MM.1S (cell line): ENCODE data around the gene PPP1R13B.

Experiments used
- DNase-seq: peaks from one replicate; pipeline ENCODE4 v3.0.0-alpha.2; 2015
- H2AFZ ChIP-seq: fragments of 300-600 bp; sonication (generic); 2 replicates; pipeline ENCODE4 v1.6.0; 2016; ENCODE audit warnings: antibody characterized with exemption, low read length
- H3F3A ChIP-seq: fragments of 300-600 bp; sonication (generic); 2 replicates; pipeline ENCODE4 v1.6.1; 2016; ENCODE audit warnings: mild to moderate bottlenecking, antibody characterized with exemption, low read length, moderate library complexity, mixed read lengths; ENCODE audit not compliant: insufficient read depth
- H3K27ac ChIP-seq: fragments of 300-600 bp; sonication (generic); 2 replicates; pipeline ENCODE4 v1.5.1; 2016; ENCODE audit warnings: mild to moderate bottlenecking, low read length
- H3K27me3 ChIP-seq: fragments of 300-600 bp; sonication (generic); replicated peaks from 2 replicates; pipeline ENCODE4 v1.6.0; 2016; ENCODE audit warnings: low read length; ENCODE audit not compliant: insufficient read depth
- H3K36me3 ChIP-seq: fragments of 300-600 bp; sonication (generic); replicated peaks from 2 replicates; pipeline ENCODE4 v1.6.1; 2016; ENCODE audit warnings: mild to moderate bottlenecking, low read length, mixed read lengths; ENCODE audit not compliant: insufficient read depth
- H3K4me1 ChIP-seq: fragments of 300-600 bp; sonication (generic); 2 replicates; pipeline ENCODE4 v1.6.1; 2016; ENCODE audit warnings: low read length, mixed read lengths
- H3K4me2 ChIP-seq: fragments of 300-600 bp; sonication (generic); 2 replicates; pipeline ENCODE4 v1.6.0; 2016; ENCODE audit warnings: low read depth, low read length
- H3K4me3 ChIP-seq: fragments of 300-600 bp; sonication (generic); 2 replicates; pipeline ENCODE4 v1.5.1; 2016; ENCODE audit warnings: low read length, mixed read lengths
- H3K79me2 ChIP-seq: fragments of 300-600 bp; sonication (generic); 2 replicates; pipeline ENCODE4 v1.6.1; 2016; ENCODE audit warnings: mixed run types, low read length, mixed read lengths
- H3K9ac ChIP-seq: fragments of 300-600 bp; sonication (generic); 2 replicates; pipeline ENCODE4 v1.6.1; 2016; ENCODE audit warnings: low read length, mixed read lengths
- H3K9me2 ChIP-seq: fragments of 300-600 bp; sonication (generic); replicated peaks from 2 replicates; pipeline ENCODE4 v1.6.1; 2016; ENCODE audit warnings: mild to moderate bottlenecking, low read length, mixed read lengths; ENCODE audit not compliant: insufficient read depth
- H3K9me3 ChIP-seq: fragments of 300-600 bp; sonication (generic); replicated peaks from 2 replicates; pipeline ENCODE4 v1.6.1; 2016; ENCODE audit warnings: mild to moderate bottlenecking, low read length, mixed read lengths; ENCODE audit not compliant: insufficient read depth
- H4K20me1 ChIP-seq: fragments of 300-600 bp; sonication (generic); 2 replicates; pipeline ENCODE4 v1.6.1; 2016; ENCODE audit warnings: mild to moderate bottlenecking, low read length, moderate library complexity, mixed read lengths; ENCODE audit not compliant: insufficient read depth
- EZH2 ChIP-seq: fragments of 300-600 bp; sonication (generic); optimal IDR thresholded peaks from 2 replicates; pipeline ENCODE3; 2017; ENCODE audit warnings: low read depth, mild to moderate bottlenecking, antibody characterized with exemption, low read length, mixed read lengths
- EZH2phosphoT487 ChIP-seq: fragments of 300-600 bp; sonication (generic); IDR thresholded peaks from 2 replicates; pipeline ENCODE4 v1.6.1; 2018; ENCODE audit warnings: antibody characterized with exemption, low read length
- TF ChIP-seq, protein P1 (sequence below): fragments of 300-600 bp; sonication (generic); IDR thresholded peaks from 2 replicates; pipeline ENCODE4 v1.5.1; 2016; ENCODE audit warnings: antibody characterized with exemption, low read length, mixed read lengths

PPP1R13B gene

DNA sequence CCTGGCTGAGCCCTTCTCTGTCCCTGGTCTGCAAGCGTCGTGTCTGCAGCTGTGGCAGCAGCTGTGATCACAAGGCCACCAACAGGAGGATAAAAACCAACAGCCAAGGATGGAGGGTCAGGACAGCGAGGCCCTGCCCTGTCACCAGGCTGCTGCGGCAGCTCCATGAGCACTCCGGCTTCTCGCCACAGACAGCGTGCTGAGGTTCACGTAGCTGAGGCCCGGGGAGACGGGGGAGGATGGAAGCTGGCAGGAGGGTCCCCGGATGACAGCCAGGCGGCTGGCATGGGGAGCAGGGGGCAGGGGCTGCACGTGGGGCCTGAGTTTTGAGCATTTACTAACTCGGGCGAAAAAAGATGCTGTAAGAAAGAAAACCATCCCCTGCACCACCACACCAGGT lies 137.6 kb downstream of the PPP1R13B start:
- H3K9ac ChIP-seq, result no peak overlapping the region
- no peak for DNase-seq
- H3K27ac ChIP-seq, result no peak overlapping the region
- H3K4me2 ChIP-seq, result no peak overlapping the region
- no peak overlapping the region for H2AFZ ChIP-seq
- no peaks in the 10 kb centered on the region for H3K9me3 ChIP-seq
- H4K20me1 ChIP-seq, result no peaks in the 10 kb centered on the region
- H3K4me3 ChIP-seq, result no peak overlapping the region
- H3K79me2 ChIP-seq, result peaks cover 10% of the 10 kb centered on the region
- no peaks in the 10 kb centered on the region for H3K4me1 ChIP-seq
- TF ChIP-seq EZH2phosphoT487 (no peak), EZH2 (no peak)
- TF ChIP-seq, protein P1, sequence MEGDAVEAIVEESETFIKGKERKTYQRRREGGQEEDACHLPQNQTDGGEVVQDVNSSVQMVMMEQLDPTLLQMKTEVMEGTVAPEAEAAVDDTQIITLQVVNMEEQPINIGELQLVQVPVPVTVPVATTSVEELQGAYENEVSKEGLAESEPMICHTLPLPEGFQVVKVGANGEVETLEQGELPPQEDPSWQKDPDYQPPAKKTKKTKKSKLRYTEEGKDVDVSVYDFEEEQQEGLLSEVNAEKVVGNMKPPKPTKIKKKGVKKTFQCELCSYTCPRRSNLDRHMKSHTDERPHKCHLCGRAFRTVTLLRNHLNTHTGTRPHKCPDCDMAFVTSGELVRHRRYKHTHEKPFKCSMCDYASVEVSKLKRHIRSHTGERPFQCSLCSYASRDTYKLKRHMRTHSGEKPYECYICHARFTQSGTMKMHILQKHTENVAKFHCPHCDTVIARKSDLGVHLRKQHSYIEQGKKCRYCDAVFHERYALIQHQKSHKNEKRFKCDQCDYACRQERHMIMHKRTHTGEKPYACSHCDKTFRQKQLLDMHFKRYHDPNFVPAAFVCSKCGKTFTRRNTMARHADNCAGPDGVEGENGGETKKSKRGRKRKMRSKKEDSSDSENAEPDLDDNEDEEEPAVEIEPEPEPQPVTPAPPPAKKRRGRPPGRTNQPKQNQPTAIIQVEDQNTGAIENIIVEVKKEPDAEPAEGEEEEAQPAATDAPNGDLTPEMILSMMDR, result no peak
- H3F3A ChIP-seq, result no peaks in the 10 kb centered on the region
- H3K36me3 ChIP-seq, result no peaks in the 10 kb centered on the region
- no peaks in the 10 kb centered on the region for H3K27me3 ChIP-seq
- H3K9me2 ChIP-seq, result no peaks in the 10 kb centered on the region

DNA sequence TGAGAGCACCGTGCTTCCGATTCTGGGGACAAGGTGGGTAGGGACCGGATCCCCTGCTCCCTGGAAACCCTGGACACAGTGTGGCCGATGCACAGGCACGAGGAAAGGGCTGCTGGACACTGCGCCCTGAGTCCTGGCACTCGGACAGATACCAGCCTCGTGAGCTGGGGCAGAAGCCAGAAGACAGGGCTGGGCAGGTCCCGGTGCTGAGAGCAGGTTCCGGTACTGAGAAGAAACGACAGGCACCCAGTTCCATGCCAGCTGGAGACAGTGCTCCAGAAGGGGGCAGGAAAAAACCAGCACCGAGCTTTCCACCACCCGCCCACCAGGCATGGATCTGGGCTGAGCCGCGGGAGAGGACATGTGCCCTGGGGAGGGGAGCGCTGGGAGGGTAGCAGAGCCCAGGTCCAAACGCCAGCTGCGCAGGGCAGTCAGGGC lies 138.6 kb downstream of the PPP1R13B start:
- H3K4me2 ChIP-seq, result no peak overlapping the region
- TF ChIP-seq EZH2 (no peak), EZH2phosphoT487 (no peak)
- TF ChIP-seq, protein P1, result no peak
- no peaks in the 10 kb centered on the region for H3K4me1 ChIP-seq
- no peak overlapping the region for H3K4me3 ChIP-seq
- H4K20me1 ChIP-seq, result no peaks in the 10 kb centered on the region
- H3K27me3 ChIP-seq, result no peaks in the 10 kb centered on the region
- H3K9me3 ChIP-seq, result no peaks in the 10 kb centered on the region
- H3K27ac ChIP-seq, result no peak overlapping the region
- H3K9me2 ChIP-seq, result no peaks in the 10 kb centered on the region
- no peak overlapping the region for H3K9ac ChIP-seq
- peaks cover 2% of the 10 kb centered on the region; the same call in 1 of the 2 replicates for H3K79me2 ChIP-seq
- H2AFZ ChIP-seq, result no peak overlapping the region
- no peaks in the 10 kb centered on the region for H3F3A ChIP-seq
- H3K36me3 ChIP-seq, result no peaks in the 10 kb centered on the region
- no peak for DNase-seq

DNA sequence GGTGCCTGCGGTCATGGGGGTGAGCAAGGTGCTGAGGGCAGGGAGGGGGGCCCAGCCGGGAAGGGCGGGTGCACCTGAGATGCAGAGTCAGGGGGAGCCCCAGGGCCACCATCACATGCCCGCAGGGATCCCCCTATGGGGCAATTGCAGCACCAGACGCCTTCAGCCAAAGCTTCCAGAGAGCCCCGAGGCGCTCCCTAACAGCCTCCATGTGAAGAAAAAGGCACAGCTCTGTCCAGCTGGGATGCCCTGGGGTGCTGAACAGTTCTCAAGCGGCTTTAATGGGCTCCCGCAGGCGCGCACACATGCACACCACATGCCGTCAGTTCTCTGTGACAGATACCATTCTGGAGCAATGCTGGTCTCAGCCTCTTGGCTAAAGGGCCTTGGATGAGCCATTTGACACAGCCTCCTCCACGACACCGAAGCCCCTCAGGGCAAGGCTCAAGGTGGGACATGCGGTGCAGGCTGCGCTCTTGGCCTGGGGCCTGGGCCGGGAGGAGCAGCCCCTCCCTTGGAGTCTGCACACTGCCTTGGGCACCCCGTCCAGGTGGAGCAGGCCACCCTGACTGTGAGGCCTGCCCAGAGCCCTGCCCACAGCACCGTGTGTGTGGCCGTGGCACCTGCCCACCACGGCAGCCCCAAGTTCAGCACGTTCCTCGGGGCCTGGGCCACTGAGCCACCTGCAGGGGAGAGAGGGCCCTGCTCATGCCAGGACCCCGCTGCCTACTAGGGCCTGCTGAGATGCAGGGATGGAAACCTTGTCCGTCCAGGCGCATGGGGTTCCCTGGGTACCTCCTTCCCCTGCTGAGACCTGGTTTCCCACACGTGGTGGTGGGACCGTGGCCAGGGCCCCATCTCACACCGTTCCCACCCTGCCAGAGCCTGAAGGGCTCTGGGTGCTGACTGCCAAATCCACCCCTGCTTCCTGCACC lies 139.8 kb downstream of the PPP1R13B start:
- no peak for TF ChIP-seq EZH2
- TF ChIP-seq, protein P1, result no peak
- no peak for TF ChIP-seq EZH2phosphoT487
- Histone ChIP-seq H3K4me2 (no peak overlapping the region), H2AFZ (no peak overlapping the region), H3K4me1 (no peaks in the 10 kb centered on the region), H3K36me3 (no peaks in the 10 kb centered on the region), H3K4me3 (no peak overlapping the region), H4K20me1 (no peaks in the 10 kb centered on the region), H3K9me2 (no peaks in the 10 kb centered on the region), H3K79me2 (no peaks in the 10 kb centered on the region), H3K9ac (no peak overlapping the region), H3F3A (no peaks in the 10 kb centered on the region), H3K9me3 (no peaks in the 10 kb centered on the region), H3K27me3 (no peaks in the 10 kb centered on the region), H3K27ac (no peak overlapping the region)
- no peak for DNase-seq
